H9 (cell line): Measurements from ENCODE around the gene PSPC1. TPM values are rescaled to one million over a fixed set of nuclear protein-coding genes. Genes with fewer than 3 reads are reported as not detected.
"Not testable (repeated sequence)": the region's sequence is repeated elsewhere in the genome, so short reads cannot be mapped to it uniquely, and the experiment has no call there.

Source experiments
- DNase-seq: peaks from one replicate; pipeline ENCODE4 v3.0.0-alpha.2; 2017
- H2AFZ ChIP-seq: one replicate; pipeline ENCODE4 v1.6.1; 2013; ENCODE audit warnings: mild to moderate bottlenecking, low read length, control low read depth, moderate library complexity
- H2AK5ac ChIP-seq: 2 replicates; pipeline ENCODE4 v1.6.1; 2013; ENCODE audit warnings: low read length, control low read depth, mixed read lengths; ENCODE audit not compliant: insufficient read length
- H2BK120ac ChIP-seq: one replicate; pipeline ENCODE4 v1.6.1; 2013; ENCODE audit warnings: low read depth, mild to moderate bottlenecking, low read length, control low read depth, inconsistent platforms; ENCODE audit not compliant: poor library complexity, severe bottlenecking
- H2BK12ac ChIP-seq: 2 replicates; pipeline ENCODE4 v1.6.1; 2013; ENCODE audit warnings: low read length, control low read depth, mixed read lengths, low read depth; ENCODE audit not compliant: insufficient read length
- H2BK15ac ChIP-seq: 2 replicates; pipeline ENCODE4 v1.6.1; 2013; ENCODE audit warnings: low read depth, low read length, control low read depth
- H2BK20ac ChIP-seq: one replicate; pipeline ENCODE4 v1.6.1; 2013; ENCODE audit warnings: low read depth, mild to moderate bottlenecking, low read length, control low read depth, inconsistent platforms; ENCODE audit not compliant: poor library complexity, severe bottlenecking
- H2BK5ac ChIP-seq: 2 replicates; pipeline ENCODE4 v1.6.1; 2013; ENCODE audit warnings: low read length, control low read depth, mixed read lengths; ENCODE audit not compliant: insufficient read length
- H3K14ac ChIP-seq: 2 replicates; pipeline ENCODE4 v1.6.1; 2013; ENCODE audit warnings: low read length, control low read depth; ENCODE audit not compliant: insufficient read depth
- H3K18ac ChIP-seq: 2 replicates; pipeline ENCODE4 v1.6.1; 2013; ENCODE audit warnings: low read depth, mild to moderate bottlenecking, mixed read lengths, low read length, control low read depth; ENCODE audit not compliant: insufficient read length
- H3K23ac ChIP-seq: 2 replicates; pipeline ENCODE4 v1.6.1; 2013; ENCODE audit warnings: low read length, control low read depth, mixed read lengths, low read depth; ENCODE audit not compliant: insufficient read length
- H3K23me2 ChIP-seq: 2 replicates; pipeline ENCODE4 v1.6.1; 2013; ENCODE audit warnings: low read depth, mild to moderate bottlenecking, mixed read lengths, low read length, control low read depth; ENCODE audit not compliant: insufficient read length, poor library complexity, severe bottlenecking
- H3K27ac ChIP-seq: 2 replicates; pipeline ENCODE4 v1.5.1; 2013; ENCODE audit warnings: low read length, control low read depth, mixed read lengths, low read depth; ENCODE audit not compliant: insufficient read length
- H3K27me3 ChIP-seq: 2 replicates; pipeline ENCODE4 v1.6.1; 2013; ENCODE audit warnings: low read length, control low read depth, inconsistent platforms; ENCODE audit not compliant: insufficient read depth
- H3K4ac ChIP-seq: 2 replicates; pipeline ENCODE4 v1.6.1; 2013; ENCODE audit warnings: low read depth, mild to moderate bottlenecking, control low read depth, inconsistent platforms, low read length, moderate library complexity
- H3K4me1 ChIP-seq: 2 replicates; pipeline ENCODE4 v1.6.1; 2013; ENCODE audit warnings: low read length, control low read depth, inconsistent platforms; ENCODE audit not compliant: insufficient read depth
- H3K4me2 ChIP-seq: 2 replicates; pipeline ENCODE4 v1.6.1; 2013; ENCODE audit warnings: low read length, control low read depth, mixed read lengths; ENCODE audit not compliant: insufficient read length, insufficient read depth
- H3K56ac ChIP-seq: 2 replicates; pipeline ENCODE4 v1.6.1; 2013; ENCODE audit warnings: low read depth, mild to moderate bottlenecking, mixed read lengths, low read length, control low read depth; ENCODE audit not compliant: insufficient read length
- H3K79me1 ChIP-seq: 2 replicates; pipeline ENCODE4 v1.6.1; 2013; ENCODE audit warnings: low read depth, mild to moderate bottlenecking, moderate library complexity, low read length, control low read depth, inconsistent platforms; ENCODE audit not compliant: insufficient read depth, poor library complexity, severe bottlenecking
- H3K79me2 ChIP-seq: 2 replicates; pipeline ENCODE4 v1.6.1; 2013; ENCODE audit warnings: low read length, control low read depth, inconsistent platforms; ENCODE audit not compliant: insufficient read depth
- H3K9ac ChIP-seq: 2 replicates; pipeline ENCODE4 v1.6.1; 2013; ENCODE audit warnings: low read length, control low read depth, mixed read lengths; ENCODE audit not compliant: insufficient read length; ENCODE audit errors: extremely low read depth
- H3K9me3 ChIP-seq: one replicate; pipeline ENCODE4 v1.6.1; 2013; ENCODE audit warnings: low read depth, low read length, inconsistent platforms; ENCODE audit not compliant: control insufficient read depth
- H3T11ph ChIP-seq: one replicate; pipeline ENCODE4 v1.6.1; 2013; ENCODE audit warnings: mild to moderate bottlenecking, low read length, control low read depth, inconsistent platforms
- H4K20me1 ChIP-seq: one replicate; pipeline ENCODE4 v1.6.1; 2013; ENCODE audit not compliant: control insufficient read depth, insufficient read length, insufficient read depth
- H4K5ac ChIP-seq: 2 replicates; pipeline ENCODE4 v1.6.1; 2013; ENCODE audit warnings: low read depth, mild to moderate bottlenecking, mixed read lengths, low read length, control low read depth; ENCODE audit not compliant: insufficient read length
- H4K8ac ChIP-seq: replicated peaks from 2 replicates; pipeline ENCODE4 v1.6.1; 2013; ENCODE audit warnings: low read length, control low read depth, mixed read lengths, low read depth; ENCODE audit not compliant: insufficient read length
- H4K91ac ChIP-seq: 2 replicates; pipeline ENCODE4 v1.6.1; 2013; ENCODE audit warnings: low read depth, mild to moderate bottlenecking, moderate library complexity, mixed read lengths, low read length, control low read depth; ENCODE audit not compliant: insufficient read length
- H3K27ac Mint-ChIP-seq, 3 experiments: 2 replicates in 2 of 3; 3 replicates in 1 of 3; pipeline ENCODE4 v1.8.0; 2020 to 2021; ENCODE audit warnings: mixed read lengths in 3 of 3, mild to moderate bottlenecking in 1 of 3, moderate library complexity in 1 of 3
- H3K27me3 Mint-ChIP-seq: 2 replicates; pipeline ENCODE4 v1.8.0; 2021; ENCODE audit warnings: low read depth, mild to moderate bottlenecking, moderate library complexity, mixed read lengths
- H3K36me3 Mint-ChIP-seq, 3 experiments: 2 replicates in 2 of 3; 3 replicates in 1 of 3; pipeline ENCODE4 v1.8.0; 2020 to 2021; ENCODE audit warnings: low read depth in 3 of 3, mixed read lengths in 3 of 3; ENCODE audit not compliant: insufficient read depth in 1 of 3
- H3K4me1 Mint-ChIP-seq, 2 experiments: 2 replicates each; pipeline ENCODE4 v1.8.0; 2020; ENCODE audit warnings: mixed read lengths in 2 of 2
- H3K4me3 Mint-ChIP-seq, 2 experiments: 2 replicates in 1 of 2; 3 replicates in 1 of 2; pipeline ENCODE4 v1.8.0; 2020 to 2021; ENCODE audit warnings: mild to moderate bottlenecking in 2 of 2, mixed read lengths in 2 of 2, moderate library complexity in 1 of 2
- H3K9me3 Mint-ChIP-seq, 2 experiments: 2 replicates in 1 of 2; 3 replicates in 1 of 2; pipeline ENCODE4 v1.8.0; 2020; ENCODE audit warnings: mild to moderate bottlenecking in 2 of 2, mixed read lengths in 2 of 2, moderate library complexity in 1 of 2
- WGBS: extraction: QIAGEN DNeasy Blood & Tissue Kit; methylation state at CpG from one replicate; pipeline ENCODE4 v1.1.7; 2013; ENCODE audit warnings: missing lambda C conversion rate, low lambda C conversion rate, mixed read lengths; ENCODE audit not compliant: insufficient read length; ENCODE audit errors: extremely low coverage; 5-methylcytosine and 5-hydroxymethylcytosine counted together
- total RNA-seq: library from RNA; stranded (reverse); gene quantifications from 2 replicates; pipeline ENCODE4 v1.2.1, GENCODE V29; 2021
- TF ChIP-seq, protein P1 (sequence below): fragments of 200-600 bp; sonication (generic); conservative IDR thresholded peaks from 3 replicates; pipeline ENCODE4 v1.8.0; 2021; ENCODE audit warnings: antibody characterized with exemption, mild to moderate bottlenecking

Gene PSPC1
- total RNA-seq, 1 experiment from 2014 or later, result 134 TPM

DNA sequence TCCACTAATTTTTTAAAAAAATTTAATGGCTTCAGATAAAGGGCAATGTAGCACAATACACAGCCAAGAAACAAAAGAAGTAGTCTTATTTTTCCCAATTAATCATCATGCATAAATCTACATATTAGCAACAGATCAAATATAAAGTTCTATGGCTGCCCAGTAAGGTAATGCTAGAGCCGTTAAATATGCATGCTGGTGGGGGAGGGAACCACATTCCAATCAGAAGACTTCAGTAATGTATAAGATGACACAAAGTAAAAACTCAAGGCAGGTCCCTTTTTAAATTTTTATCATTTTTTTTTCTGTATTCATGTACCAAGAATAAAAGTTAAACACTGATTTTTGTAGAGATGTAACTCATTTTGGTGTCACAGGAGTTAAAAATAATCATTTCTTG, 87.3 kb downstream of the PSPC1 start:
- Mint-ChIP-seq H3K36me3 (peaks cover 9 to 17% (median 13%) of the 10 kb centered on the region in 3 experiments; a peak in 6 of 7 replicates), H3K27me3 (no peaks in the 10 kb centered on the region), H3K9me3 (no peaks in the 10 kb centered on the region), H3K4me3 (0 out of 5 replicates have a peak overlapping the region, but pooled peaks of 1 of the 2 experiments have one; percentile 45), H3K4me1 (peaks cover 50 to 56% of the 10 kb centered on the region in 2 experiments), H3K27ac (peak overlapping the region in 2 of 3 experiments; percentile 35 to 93; a peak in 3 of 7 replicates)
- Histone ChIP-seq H3K23me2 (no peaks in the 10 kb centered on the region), H3K9me3 (no peaks in the 10 kb centered on the region), H4K91ac (no peak overlapping the region), H3K9ac (no peak overlapping the region), H3K4me2 (no peak overlapping the region), H4K8ac (no peak overlapping the region), H2BK20ac (no peak overlapping the region), H2BK5ac (no peak overlapping the region), H2BK12ac (no peak overlapping the region), H3K4ac (no peak overlapping the region), H2BK15ac (no peak overlapping the region), H3K79me1 (no peaks in the 10 kb centered on the region), H3K79me2 (peaks cover under 1% of the 10 kb centered on the region; the same call in 1 of the 2 replicates), H4K20me1 (no peaks in the 10 kb centered on the region), H3K23ac (no peak overlapping the region), H3K27me3 (no peaks in the 10 kb centered on the region), H2BK120ac (no peak overlapping the region), H3K4me1 (peaks cover 5% of the 10 kb centered on the region; the same call in 1 of the 2 replicates), H2AFZ (no peak overlapping the region), H2AK5ac (no peak overlapping the region), H3K27ac (no peak overlapping the region), H3K18ac (no peak overlapping the region), H3T11ph (no peak overlapping the region), H3K56ac (no peak overlapping the region), H4K5ac (no peak overlapping the region), H3K14ac (no peak overlapping the region)
- no CpG with 5 or more reads among the region's 1 CpG for WGBS
- TF ChIP-seq, protein P1, sequence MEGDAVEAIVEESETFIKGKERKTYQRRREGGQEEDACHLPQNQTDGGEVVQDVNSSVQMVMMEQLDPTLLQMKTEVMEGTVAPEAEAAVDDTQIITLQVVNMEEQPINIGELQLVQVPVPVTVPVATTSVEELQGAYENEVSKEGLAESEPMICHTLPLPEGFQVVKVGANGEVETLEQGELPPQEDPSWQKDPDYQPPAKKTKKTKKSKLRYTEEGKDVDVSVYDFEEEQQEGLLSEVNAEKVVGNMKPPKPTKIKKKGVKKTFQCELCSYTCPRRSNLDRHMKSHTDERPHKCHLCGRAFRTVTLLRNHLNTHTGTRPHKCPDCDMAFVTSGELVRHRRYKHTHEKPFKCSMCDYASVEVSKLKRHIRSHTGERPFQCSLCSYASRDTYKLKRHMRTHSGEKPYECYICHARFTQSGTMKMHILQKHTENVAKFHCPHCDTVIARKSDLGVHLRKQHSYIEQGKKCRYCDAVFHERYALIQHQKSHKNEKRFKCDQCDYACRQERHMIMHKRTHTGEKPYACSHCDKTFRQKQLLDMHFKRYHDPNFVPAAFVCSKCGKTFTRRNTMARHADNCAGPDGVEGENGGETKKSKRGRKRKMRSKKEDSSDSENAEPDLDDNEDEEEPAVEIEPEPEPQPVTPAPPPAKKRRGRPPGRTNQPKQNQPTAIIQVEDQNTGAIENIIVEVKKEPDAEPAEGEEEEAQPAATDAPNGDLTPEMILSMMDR, result no peak
- DNase-seq, result no peak

DNA sequence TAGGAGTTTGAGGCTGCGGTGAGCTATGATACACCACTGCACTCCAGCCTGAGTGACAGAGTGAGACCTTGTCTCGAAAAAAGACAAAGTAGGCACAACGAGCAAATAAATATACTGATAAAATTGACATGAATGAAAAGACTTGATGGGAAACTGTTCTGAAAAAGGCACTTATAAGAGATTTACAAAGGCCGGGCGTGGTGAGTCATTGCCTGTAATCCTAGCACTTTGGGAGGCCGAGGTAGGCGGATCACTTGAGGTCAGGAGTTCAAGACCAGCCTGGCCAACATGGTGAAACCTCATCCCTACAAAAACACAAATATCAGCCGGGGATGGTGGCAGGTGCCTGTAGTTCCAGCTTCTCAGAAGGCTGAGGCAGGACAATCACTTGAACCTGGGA, 91.3 kb downstream of the PSPC1 start:
- H3K4me3 Mint-ChIP-seq, DNase-seq, H2BK15ac ChIP-seq, H2BK5ac ChIP-seq, H4K5ac ChIP-seq, H2BK12ac ChIP-seq, H3K27me3 Mint-ChIP-seq, H3K23me2 ChIP-seq, H3K4ac ChIP-seq, H4K8ac ChIP-seq, H2AK5ac ChIP-seq, H3K14ac ChIP-seq, H3K79me2 ChIP-seq, H3K56ac ChIP-seq, H4K20me1 ChIP-seq, H3K18ac ChIP-seq, H3K9me3 Mint-ChIP-seq, H3K27ac ChIP-seq, H3K23ac ChIP-seq, H3K4me2 ChIP-seq, H3K27me3 ChIP-seq, H2AFZ ChIP-seq, H3K79me1 ChIP-seq, H4K91ac ChIP-seq, H3T11ph ChIP-seq, H3K27ac Mint-ChIP-seq, H2BK120ac ChIP-seq, H3K9me3 ChIP-seq, H3K9ac ChIP-seq: not testable (repeated sequence)
- peak overlapping the region; percentile 32 for H2BK20ac ChIP-seq
- no CpG with 5 or more reads among the region's 8 CpGs for WGBS
- peaks cover 10% of the 10 kb centered on the region; the same call in 1 of the 2 replicates for H3K4me1 ChIP-seq
- Mint-ChIP-seq H3K36me3 (peaks cover 9 to 17% (median 13%) of the 10 kb centered on the region in 3 experiments; a peak in 6 of 7 replicates), H3K4me1 (peaks cover 39 to 42% of the 10 kb centered on the region in 2 experiments)
